A549 treated with CpdA at 1 μM for 4 hours (cell line): ENCODE measurements around the gene SLC22A25. TPM values are rescaled to one million over a fixed set of nuclear protein-coding genes. Genes with fewer than 3 reads are reported as not detected.

Source experiments
- total RNA-seq: library from RNA; stranded (reverse); fragments of 200-300 nt; extraction: Qiagen RNA extraction; gene quantifications from 5 replicates; pipeline ENCODE4 v1.2.3, GENCODE V29; 2022; ENCODE audit warnings: low read depth

Gene SLC22A25
- not detected in 5 replicates for total RNA-seq

DNA sequence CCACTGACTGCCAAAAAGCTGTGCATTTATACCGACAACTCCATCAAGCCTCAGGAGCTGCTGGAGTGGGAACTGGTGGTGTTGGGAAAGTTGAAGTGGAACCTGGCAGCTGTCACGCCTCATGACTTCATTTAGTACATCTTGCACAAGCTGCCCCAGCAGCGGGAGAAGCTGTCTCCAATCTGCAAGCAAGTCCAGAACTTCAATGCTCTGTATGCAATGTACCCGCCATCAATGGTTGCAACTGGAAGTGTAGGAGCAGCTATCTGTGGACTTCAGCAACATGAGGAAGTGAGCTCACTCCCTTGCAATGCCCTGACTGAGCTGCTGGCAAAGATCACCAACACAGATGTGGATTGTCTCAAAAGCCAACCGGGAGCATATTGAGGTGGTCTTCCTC lies at the start of gene SLC22A25:
TSS of gene SLC22A25 (minus strand) at position 67 of the 400 bp plus-strand sequence. CDS start 13,947 bp downstream, outside the sequence.

Other genes starting within 250 kb of the SLC22A25 start
- not detected in 5 replicates for gene SLC22A8, start 227.8 kb downstream of the SLC22A25 start, total RNA-seq
- not detected in 5 replicates for gene SLC22A24, start 99.4 kb downstream of the SLC22A25 start, total RNA-seq
- not detected in 5 replicates for gene SLC22A9, start 126.2 kb upstream of the SLC22A25 start, total RNA-seq
- gene PLAAT5, start 247.6 kb upstream of the SLC22A25 start, total RNA-seq, result not detected in 5 replicates